NOMO-1 treated with dmso at 0.1 percent for 144 hours (cell line): Measurements from ENCODE around the gene ATRIP.
"Not testable (repeated sequence)": the region's sequence is repeated elsewhere in the genome, so short reads cannot be mapped to it uniquely, and the experiment has no call there.

Source experiments
- DNase-seq: peaks from one replicate; lab custom pipeline; 2025; ENCODE audit not compliant: unreplicated experiment; lab: John Stamatoyannopoulos, UW

The ATRIP gene

GRCh38 chr3:48467110-48467454 lies 20.5 kb downstream of the ATRIP start:
- no peak for DNase-seq

- DNase-seq = no peak
Observed at GRCh38 chr3:48467473-48468267, 21.1 kb downstream of the ATRIP start.

DNA sequence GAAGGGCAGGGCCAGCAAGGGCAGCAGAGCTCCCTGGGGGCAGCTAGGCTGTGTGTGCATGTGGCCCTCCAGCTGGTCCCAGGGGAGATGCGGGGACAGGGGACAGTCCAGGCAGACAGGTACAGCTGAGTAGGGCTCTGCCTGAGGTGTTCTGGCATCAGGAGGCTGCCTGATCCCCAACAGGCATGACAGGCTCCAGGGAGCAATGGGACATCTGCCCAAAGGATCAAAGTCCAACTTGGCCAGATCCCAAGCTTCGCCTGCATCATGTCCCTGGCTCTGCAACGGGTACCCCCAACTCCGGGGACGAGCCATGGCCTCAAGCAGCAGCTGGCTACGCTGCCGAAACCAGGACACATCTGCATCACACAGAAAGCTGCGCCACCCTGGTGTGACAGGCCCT lies 21.8 kb downstream of the ATRIP start:
- no peak for DNase-seq

GRCh38 chr3:48469046-48469915 lies 22.7 kb downstream of the ATRIP start:
- DNase-seq = no peak

- no peak for DNase-seq
Observed at GRCh38 chr3:48470286-48470685, 23.7 kb downstream of the ATRIP start.

DNA sequence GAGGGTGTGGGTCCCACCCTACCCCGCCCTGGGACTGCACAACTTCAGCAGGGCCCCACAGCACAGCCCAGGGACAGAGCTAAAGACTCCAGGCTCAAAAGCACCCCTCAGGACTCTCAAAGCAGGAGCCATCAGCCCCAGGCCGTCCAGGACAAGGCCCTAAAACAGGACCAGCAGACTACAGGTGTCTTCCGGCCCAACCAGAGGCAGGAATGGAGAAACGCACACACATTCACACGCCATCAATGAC lies 26.1 kb downstream of the ATRIP start:
- no peak for DNase-seq

- peak; percentile 95 for DNase-seq
Observed at GRCh38 chr3:48472923-48473616, 26.5 kb downstream of the ATRIP start.

- no peak for DNase-seq
Observed at GRCh38 chr3:48473617-48473952, 27.0 kb downstream of the ATRIP start.

DNA sequence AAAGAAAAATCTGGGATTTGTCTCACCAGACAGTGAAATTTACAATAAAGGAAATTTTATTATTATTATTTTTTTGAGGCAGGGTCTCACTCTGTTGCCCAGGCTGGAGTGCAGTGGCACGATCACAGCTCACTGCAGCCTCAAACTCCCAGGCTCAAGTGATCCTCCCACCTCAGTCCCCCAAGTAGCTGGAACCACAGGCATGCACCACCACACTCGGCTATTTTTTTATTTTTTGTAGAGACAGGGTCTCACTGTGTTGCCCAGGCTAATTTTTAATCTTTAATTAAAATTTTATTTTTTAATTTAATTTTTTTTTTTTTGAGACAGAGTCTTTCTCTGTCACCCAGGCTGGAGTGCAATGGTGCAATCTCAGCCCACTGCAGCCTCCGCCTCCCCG lies 27.5 kb downstream of the ATRIP start:
- not testable (repeated sequence) for DNase-seq

- no peak for DNase-seq
Observed at GRCh38 chr3:48474619-48475018, 28.1 kb downstream of the ATRIP start.

GRCh38 chr3:48475188-48475587 lies 28.7 kb downstream of the ATRIP start:
- DNase-seq = no peak

GRCh38 chr3:48476426-48477053 lies 30.0 kb downstream of the ATRIP start:
- DNase-seq = no peak

DNA sequence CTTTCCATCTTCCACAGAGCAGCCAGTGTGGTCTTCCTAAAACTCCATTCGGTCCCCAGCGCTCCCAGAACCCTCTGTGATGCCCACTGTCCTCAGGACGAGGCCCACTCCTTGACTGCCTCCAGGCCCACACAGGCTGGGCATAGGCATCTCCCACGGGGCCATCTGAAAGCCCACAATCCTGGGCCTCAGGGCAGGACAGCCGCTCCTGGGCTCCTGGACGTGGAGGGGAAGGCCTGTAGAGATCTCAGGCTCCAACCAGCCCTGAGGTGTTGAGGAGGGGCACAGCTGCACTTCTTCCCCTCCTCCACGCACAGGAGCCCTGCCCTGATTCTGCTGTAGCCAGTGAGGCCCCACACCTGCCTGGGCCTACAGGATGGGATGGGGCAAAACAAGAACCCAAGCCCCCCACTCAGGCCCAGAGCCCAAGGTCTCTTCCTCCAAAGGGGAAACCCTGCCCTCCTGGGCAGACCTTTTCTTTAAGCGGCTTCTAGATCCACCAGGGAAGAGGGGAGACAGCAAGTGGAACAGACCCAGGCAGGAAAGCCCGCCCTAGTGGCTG lies 31.5 kb downstream of the ATRIP start:
- no peak for DNase-seq

- no peak for DNase-seq
Observed at GRCh38 chr3:48478626-48479555, 32.4 kb downstream of the ATRIP start.

DNA sequence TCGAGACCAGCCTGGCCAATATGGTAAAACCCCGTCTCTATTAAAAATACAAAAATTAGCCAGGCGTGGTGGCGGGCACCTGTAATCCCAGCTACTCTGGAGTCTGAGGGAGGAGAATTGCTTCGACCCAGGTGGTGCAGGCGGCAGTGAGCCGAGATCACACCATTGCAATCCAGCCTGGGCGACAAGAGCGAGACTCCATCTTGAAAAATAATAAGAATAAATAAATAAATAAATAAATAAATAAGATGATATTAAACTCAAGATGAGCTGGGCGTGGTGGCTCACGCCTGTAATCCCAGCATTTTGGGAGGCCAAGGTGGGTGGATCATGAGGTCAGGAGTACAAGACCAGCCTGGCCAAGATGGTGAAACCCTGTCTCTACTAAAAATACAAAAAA lies 34.4 kb downstream of the ATRIP start:
- DNase-seq = not testable (repeated sequence)

DNA sequence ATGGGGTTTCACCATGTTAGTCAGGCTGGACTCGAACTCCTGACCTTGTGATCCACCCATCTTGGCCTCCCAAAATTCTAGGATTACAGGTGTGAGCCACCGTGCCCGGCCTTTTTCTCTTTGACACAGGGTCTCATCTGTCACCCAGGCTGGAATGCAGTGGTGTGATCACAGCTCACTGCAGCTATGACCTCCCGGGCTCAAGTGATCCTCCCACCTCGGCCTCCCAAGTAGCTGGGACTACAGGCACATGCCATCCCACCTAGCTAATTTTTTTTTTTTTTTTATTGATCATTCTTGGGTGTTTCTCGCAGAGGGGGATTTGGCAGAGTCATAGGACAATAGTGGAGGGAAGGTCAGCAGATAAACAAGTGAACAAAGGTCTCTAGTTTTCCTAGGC lies 36.3 kb downstream of the ATRIP start:
- DNase-seq = not testable (repeated sequence)

DNA sequence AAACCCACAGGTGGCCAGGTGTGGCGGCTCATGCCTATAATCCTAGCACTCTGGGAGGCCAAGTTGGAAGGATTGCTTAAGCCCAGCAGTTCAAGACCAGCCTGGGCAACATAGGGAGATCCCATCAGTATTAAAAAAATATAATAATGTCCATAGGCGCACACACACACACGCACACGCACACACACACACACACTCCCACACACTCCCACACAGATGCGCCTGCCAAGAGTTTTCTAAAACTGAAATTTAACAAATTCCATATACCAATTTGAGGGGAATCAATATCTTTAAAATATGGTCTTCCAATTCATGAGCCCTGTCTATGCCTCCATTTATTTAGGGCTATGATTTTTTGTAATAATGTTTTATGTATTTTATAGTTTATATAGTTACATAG lies 40.4 kb downstream of the ATRIP start:
- no peak for DNase-seq

DNA sequence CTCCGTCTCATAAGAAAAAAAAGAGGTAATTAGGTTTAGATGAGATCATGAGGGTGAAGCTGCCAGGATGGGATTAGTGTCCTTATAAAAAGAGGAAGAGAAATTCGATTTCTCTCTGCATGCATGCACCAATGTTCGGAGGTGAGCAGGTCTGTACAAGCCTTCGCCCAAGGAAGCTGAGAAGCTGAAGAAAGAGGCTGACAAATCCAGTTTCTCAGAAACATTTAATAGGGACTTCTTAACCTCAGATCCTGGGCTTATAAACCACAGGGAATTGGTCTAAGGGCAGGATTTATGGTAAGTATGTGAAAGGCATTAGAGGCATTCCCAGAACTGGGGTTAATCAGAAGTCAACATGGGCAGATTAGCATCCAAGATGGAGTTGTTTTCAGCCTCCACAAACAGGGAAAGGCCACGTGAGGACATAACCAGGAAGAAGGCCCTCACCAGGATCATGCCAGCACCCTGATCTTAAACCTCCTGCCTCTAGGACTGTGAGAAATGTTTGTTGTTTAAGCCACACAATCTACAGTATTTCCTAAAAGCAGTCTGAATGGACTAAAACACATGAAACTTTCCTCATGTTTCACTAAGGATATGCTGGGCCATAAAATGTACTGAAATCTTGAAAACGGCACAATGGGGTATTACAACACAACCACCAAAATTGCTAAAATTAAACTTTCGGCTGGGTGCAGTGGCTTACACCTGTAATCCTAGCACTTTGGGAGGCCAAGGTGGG lies 46.1 kb downstream of the ATRIP start:
- peak; percentile 66 for DNase-seq

- no peak for DNase-seq
Observed at GRCh38 chr3:48493203-48493501, 46.6 kb downstream of the ATRIP start.

- no peak for DNase-seq
Observed at GRCh38 chr3:48500656-48501055, 54.1 kb downstream of the ATRIP start.
